ENCODE data around the gene TMBIM6.
"Not testable (repeated sequence)": the region's sequence is repeated elsewhere in the genome, so short reads cannot be mapped to it uniquely, and the experiment has no call there.

TMBIM6 gene

GRCh38 chr12:49733219-49734017 lies 7.9 kb upstream of the TMBIM6 start:
- Histone ChIP-seq H3K4me3 (IDR thresholded peaks at IDR 0.05; ENCODE audit: insufficient read depth, low read depth, low read length) (no peak overlapping the region), H2AFZ (ENCODE audit: low read depth) (no peak overlapping the region), H3K36me3 (ENCODE audit: insufficient read depth) (no peaks in the 10 kb centered on the region), H3K79me2 (ENCODE audit: insufficient read depth, low read depth) (no peaks in the 10 kb centered on the region), H3K4me1 (ENCODE audit: low read depth, poor library complexity, severe bottlenecking) (no peaks in the 10 kb centered on the region), H3K9ac (no peak overlapping the region), H3K4me2 (no peak overlapping the region), H3K27me3 (ENCODE audit: insufficient read depth, low read depth) (no peaks in the 10 kb centered on the region), H3K27ac (no peak overlapping the region), H4K20me1 (ENCODE audit: insufficient read depth) (no peaks in the 10 kb centered on the region)
- TF ChIP-seq CTCF (conservative IDR thresholded peaks at IDR 0.05; ENCODE audit: low read depth, low read length), result no peak

DNA sequence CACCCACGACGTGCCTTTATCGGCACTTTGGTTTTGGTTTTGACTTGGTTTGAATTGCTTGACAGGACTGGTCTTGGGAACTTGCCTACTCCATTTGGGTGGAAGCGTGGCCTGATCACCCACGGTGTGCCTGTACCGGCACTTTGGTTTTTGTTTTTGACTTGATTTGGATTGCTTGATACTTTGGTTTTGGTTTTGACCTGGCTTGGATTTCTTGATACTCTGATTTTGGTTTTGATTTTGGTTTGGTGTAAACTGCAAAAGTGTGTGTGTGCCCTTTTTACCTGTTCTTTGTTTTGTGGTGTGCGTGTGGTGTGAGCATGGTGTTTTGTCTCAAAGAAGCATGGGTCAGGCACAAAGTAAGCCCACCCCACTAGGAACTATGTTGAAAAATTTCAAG lies 6.5 kb upstream of the TMBIM6 start:
- not testable (repeated sequence) for H3K4me3 ChIP-seq (IDR thresholded peaks at IDR 0.05; ENCODE audit: insufficient read depth, low read depth, low read length); H4K20me1 ChIP-seq (ENCODE audit: insufficient read depth); H3K9ac ChIP-seq; H3K79me2 ChIP-seq (ENCODE audit: insufficient read depth, low read depth); H3K4me1 ChIP-seq (ENCODE audit: low read depth, poor library complexity, severe bottlenecking); H3K36me3 ChIP-seq (ENCODE audit: insufficient read depth); H3K27me3 ChIP-seq (ENCODE audit: insufficient read depth, low read depth); H2AFZ ChIP-seq (ENCODE audit: low read depth); H3K4me2 ChIP-seq; H3K27ac ChIP-seq

DNA sequence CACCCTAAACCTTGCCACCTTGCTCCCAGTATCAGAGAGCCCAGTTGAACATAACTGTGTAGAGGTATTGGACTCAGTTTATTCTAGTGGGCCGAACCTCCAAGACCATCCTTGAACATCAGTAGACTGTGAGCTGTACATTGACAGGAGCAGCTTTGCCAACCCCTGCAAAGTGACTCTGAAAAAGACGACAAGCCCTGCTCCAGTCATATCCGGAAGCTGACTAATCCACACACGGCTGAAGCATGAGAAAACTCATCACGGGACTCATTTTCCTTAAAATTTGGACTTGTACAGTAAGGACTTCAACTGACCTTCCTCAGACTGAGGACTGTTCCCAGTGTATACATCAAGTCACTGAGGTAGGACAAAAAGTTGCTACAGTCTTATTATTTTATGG lies 2.6 kb upstream of the TMBIM6 start:
- H3K36me3 ChIP-seq (ENCODE audit: insufficient read depth); H3K27me3 ChIP-seq (ENCODE audit: insufficient read depth, low read depth); H2AFZ ChIP-seq (ENCODE audit: low read depth); H3K27ac ChIP-seq; H3K4me2 ChIP-seq; H3K4me3 ChIP-seq (IDR thresholded peaks at IDR 0.05; ENCODE audit: insufficient read depth, low read depth, low read length); H3K9ac ChIP-seq: not testable (repeated sequence)
- peaks cover 14% of the 10 kb centered on the region for H4K20me1 ChIP-seq (ENCODE audit: insufficient read depth)
- H3K4me1 ChIP-seq (ENCODE audit: low read depth, poor library complexity, severe bottlenecking), result peaks cover 12% of the 10 kb centered on the region
- peaks cover 19% of the 10 kb centered on the region for H3K79me2 ChIP-seq (ENCODE audit: insufficient read depth, low read depth)

DNA sequence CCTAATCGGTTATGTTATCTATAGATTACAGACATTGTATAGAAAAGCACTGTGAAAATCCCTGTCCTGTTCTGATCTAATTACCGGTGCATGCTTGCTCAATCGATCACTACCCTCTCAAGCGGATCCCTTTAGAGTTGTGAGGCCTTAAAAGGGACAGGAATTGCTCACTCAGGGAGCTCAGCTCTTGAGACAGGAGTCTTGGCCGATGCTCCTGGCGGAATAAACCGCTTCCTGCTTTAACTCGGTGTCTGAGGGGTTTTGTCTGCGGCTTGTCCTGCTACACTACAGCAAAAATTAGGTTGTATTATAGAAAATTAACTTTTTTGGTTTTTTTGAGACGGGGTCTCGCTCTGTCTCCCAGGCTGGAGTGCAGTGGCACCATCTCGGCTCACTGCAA lies 1.1 kb upstream of the TMBIM6 start:
- peak overlapping the region; percentile 84; the same call in 1 of the 2 replicates for H2AFZ ChIP-seq (ENCODE audit: low read depth)
- H3K4me3 ChIP-seq (IDR thresholded peaks at IDR 0.05; ENCODE audit: insufficient read depth, low read depth, low read length), result not testable (repeated sequence)

GRCh38 chr12:49741882-49742620 lies 694 bp downstream of the TMBIM6 start:
- peak overlapping the region; percentile 35 for H2AFZ ChIP-seq (ENCODE audit: low read depth)
- peaks cover 33% of the 10 kb centered on the region for H4K20me1 ChIP-seq (ENCODE audit: insufficient read depth)

More for the DNA sequence above, 1.1 kb upstream of the TMBIM6 start:
- H3K27me3 ChIP-seq (ENCODE audit: insufficient read depth, low read depth); H3K27ac ChIP-seq; H3K9ac ChIP-seq; H3K36me3 ChIP-seq (ENCODE audit: insufficient read depth); H3K4me2 ChIP-seq: not testable (repeated sequence)
- Histone ChIP-seq H3K79me2 (ENCODE audit: insufficient read depth, low read depth) (peaks cover 35% of the 10 kb centered on the region), H3K4me1 (ENCODE audit: low read depth, poor library complexity, severe bottlenecking) (peaks cover 27% of the 10 kb centered on the region), H4K20me1 (ENCODE audit: insufficient read depth) (peaks cover 27% of the 10 kb centered on the region)

More at GRCh38 chr12:49741882-49742620, 694 bp downstream of the TMBIM6 start:
- peak overlapping the region; percentile 88 for H3K9ac ChIP-seq
- no peak for TF ChIP-seq CTCF (conservative IDR thresholded peaks at IDR 0.05; ENCODE audit: low read depth, low read length)
- peak overlapping the region; percentile 91 for H3K27ac ChIP-seq
- H3K4me3 ChIP-seq (IDR thresholded peaks at IDR 0.05; ENCODE audit: insufficient read depth, low read depth, low read length), result peak overlapping the region; percentile 33
- peaks cover 53% of the 10 kb centered on the region for H3K79me2 ChIP-seq (ENCODE audit: insufficient read depth, low read depth)
- no peaks in the 10 kb centered on the region for H3K36me3 ChIP-seq (ENCODE audit: insufficient read depth)
- no peaks in the 10 kb centered on the region for H3K27me3 ChIP-seq (ENCODE audit: insufficient read depth, low read depth)
- H3K4me2 ChIP-seq, result peak overlapping the region; percentile 84
- peaks cover 40% of the 10 kb centered on the region for H3K4me1 ChIP-seq (ENCODE audit: low read depth, poor library complexity, severe bottlenecking)

Data from KMS-11 (cell line).